ENCODE measurements around the gene LDLRAD3. TPM values are rescaled to one million over a fixed set of nuclear protein-coding genes. Genes with fewer than 3 reads are reported as not detected.

LDLRAD3 gene
- total and polyA plus RNA-seq, 4 donors = 2.2 to 14.3 (median 9.9) TPM

DNA sequence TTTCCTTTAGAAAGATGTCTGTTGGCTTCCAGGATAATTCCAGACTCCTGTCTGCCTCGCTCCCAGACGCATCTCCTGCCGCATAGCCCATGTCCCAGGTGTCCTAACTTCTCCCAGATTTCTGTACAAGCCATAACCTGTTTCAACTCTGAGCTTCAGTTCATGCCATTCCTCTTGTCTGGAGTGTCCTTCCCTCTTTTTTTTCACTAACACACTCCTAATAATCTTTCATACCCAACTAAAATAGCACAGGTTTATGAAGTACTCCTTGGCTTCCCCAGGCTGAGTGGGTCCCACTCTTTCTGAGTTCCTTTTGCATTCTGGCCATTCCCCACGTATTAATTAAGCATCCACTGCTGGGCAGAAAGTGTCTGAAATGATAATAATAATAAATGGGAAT lies 123.0 kb downstream of the LDLRAD3 start:
- Histone ChIP-seq H3K27ac (ENCODE audit: low read depth in 1 of 2, low read length in 1 of 2) (no peak overlapping the region), H3K9ac (ENCODE audit: insufficient read depth in 1 of 2, low read length in 2 of 2) (no peak overlapping the region), H3K27me3 (ENCODE audit: control insufficient read depth in 3 of 3, insufficient read depth in 3 of 3, low read length in 2 of 3) (no peaks in the 10 kb centered on the region), H3K9me3 (ENCODE audit: control insufficient read depth in 4 of 4, insufficient read depth in 3 of 4, low read length in 3 of 4) (peaks cover 3 to 5% (median 3%) of the 10 kb centered on the region in 4 donors), H3K36me3 (ENCODE audit: control insufficient read depth in 4 of 4, insufficient read depth in 4 of 4, low read length in 4 of 4) (no peaks in the 10 kb centered on the region), H3K4me1 (ENCODE audit: control insufficient read depth in 5 of 5, insufficient read depth in 5 of 5, low read length in 5 of 5) (no peaks in the 10 kb centered on the region), H3K4me3 (no peak overlapping the region)
- WGBS, 2 donors = 81 to 93% methylated on average over 4 of the region's 4 CpGs
- DNase-seq (no peak), ATAC-seq (ENCODE audit: insufficient read depth, low FRiP score) (no peak)
- TF ChIP-seq, protein P1, sequence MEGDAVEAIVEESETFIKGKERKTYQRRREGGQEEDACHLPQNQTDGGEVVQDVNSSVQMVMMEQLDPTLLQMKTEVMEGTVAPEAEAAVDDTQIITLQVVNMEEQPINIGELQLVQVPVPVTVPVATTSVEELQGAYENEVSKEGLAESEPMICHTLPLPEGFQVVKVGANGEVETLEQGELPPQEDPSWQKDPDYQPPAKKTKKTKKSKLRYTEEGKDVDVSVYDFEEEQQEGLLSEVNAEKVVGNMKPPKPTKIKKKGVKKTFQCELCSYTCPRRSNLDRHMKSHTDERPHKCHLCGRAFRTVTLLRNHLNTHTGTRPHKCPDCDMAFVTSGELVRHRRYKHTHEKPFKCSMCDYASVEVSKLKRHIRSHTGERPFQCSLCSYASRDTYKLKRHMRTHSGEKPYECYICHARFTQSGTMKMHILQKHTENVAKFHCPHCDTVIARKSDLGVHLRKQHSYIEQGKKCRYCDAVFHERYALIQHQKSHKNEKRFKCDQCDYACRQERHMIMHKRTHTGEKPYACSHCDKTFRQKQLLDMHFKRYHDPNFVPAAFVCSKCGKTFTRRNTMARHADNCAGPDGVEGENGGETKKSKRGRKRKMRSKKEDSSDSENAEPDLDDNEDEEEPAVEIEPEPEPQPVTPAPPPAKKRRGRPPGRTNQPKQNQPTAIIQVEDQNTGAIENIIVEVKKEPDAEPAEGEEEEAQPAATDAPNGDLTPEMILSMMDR (IDR thresholded peaks at IDR 0.05; ENCODE audit: control extremely low read depth, extremely low read depth) = no peak

DNA sequence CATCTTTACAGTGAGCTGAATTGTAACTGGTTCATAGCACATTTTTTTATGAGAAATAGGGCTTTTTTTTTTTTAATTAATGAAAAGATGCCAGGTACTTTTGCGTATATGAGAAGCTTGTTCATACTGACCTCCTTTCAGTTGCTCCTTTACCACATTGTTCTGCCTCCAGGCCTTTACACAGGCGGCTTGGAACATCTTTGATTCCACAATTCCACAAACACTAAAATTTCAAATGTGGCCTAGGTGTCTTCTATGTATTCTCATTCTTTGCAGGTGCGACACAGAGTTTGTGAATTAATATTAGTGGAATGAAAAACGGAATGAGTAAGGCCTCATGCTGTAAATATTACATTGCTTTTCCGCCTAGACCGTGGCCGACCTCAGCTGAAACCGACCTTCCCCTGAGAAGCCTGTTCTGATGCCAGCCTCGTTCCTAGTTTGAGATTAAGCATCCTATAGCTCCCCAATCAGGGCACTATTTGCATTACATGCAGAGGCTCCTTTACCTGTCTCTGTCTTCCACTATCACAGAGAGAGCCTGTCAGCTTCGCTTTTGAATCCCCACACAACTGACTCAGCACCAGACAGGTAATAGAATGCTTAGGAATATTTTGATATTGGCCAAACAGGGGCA lies 125.8 kb downstream of the LDLRAD3 start:
- WGBS, 2 donors = 84 to 86% methylated on average over 10 of the region's 10 CpGs
- TF ChIP-seq, protein P1 (IDR thresholded peaks at IDR 0.05; ENCODE audit: control extremely low read depth, extremely low read depth) = no peak
- Histone ChIP-seq H3K4me1 (ENCODE audit: control insufficient read depth in 5 of 5, insufficient read depth in 5 of 5, low read length in 5 of 5) (peaks cover 0 to 22% (median 8%) of the 10 kb centered on the region in 5 donors), H3K27ac (ENCODE audit: low read depth in 1 of 2, low read length in 1 of 2) (no peak overlapping the region), H3K36me3 (ENCODE audit: control insufficient read depth in 4 of 4, insufficient read depth in 4 of 4, low read length in 4 of 4) (no peaks in the 10 kb centered on the region), H3K27me3 (ENCODE audit: control insufficient read depth in 3 of 3, insufficient read depth in 3 of 3, low read length in 2 of 3) (no peaks in the 10 kb centered on the region), H3K9me3 (ENCODE audit: control insufficient read depth in 4 of 4, insufficient read depth in 3 of 4, low read length in 3 of 4) (peaks cover 0 to 5% (median 4%) of the 10 kb centered on the region in 4 donors), H3K4me3 (no peak overlapping the region), H3K9ac (ENCODE audit: insufficient read depth in 1 of 2, low read length in 2 of 2) (no peak overlapping the region)
- ATAC-seq (ENCODE audit: insufficient read depth, low FRiP score) (no peak), DNase-seq (no peak)

DNA sequence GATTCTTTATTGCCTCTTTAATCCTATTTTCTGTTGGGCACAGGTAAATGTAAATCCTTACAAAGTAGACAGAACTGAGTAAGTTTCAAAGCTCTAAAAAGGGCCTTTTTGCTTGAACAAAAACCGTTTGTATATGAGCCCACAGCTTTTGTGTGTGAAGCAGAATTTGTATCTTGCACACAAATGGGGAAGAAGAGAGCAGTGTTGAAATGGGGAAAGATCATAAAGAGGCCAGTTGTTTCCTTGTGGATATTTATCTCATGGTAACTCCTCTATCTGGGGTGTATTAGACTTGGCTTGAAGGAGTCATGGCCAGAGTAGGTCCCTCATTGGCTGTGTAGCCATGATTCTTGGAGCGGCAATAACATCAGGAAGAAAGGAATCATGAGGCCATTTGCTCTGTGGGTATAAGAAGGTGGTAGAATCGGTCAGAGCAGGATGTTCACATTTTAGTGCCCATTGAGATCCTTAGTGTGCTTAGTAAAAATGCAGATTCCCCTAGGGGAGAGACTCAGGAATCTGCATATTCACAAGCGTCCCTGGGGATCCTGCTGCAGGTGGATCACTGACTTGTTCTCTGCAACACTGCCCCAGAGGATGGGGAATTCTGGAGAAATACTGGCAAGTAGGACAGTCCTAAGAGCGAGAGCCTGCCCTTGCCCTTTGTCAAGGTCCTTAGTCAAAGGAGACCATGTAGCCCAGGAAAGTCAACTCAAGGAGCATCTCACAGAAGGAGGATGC lies 126.5 kb downstream of the LDLRAD3 start:
- Histone ChIP-seq H3K9me3 (ENCODE audit: control insufficient read depth in 4 of 4, insufficient read depth in 3 of 4, low read length in 3 of 4) (peaks cover 0 to 6% (median 4%) of the 10 kb centered on the region in 4 donors), H3K9ac (ENCODE audit: insufficient read depth in 1 of 2, low read length in 2 of 2) (no peak overlapping the region), H3K27ac (ENCODE audit: low read depth in 1 of 2, low read length in 1 of 2) (no peak overlapping the region), H3K4me3 (no peak overlapping the region), H3K36me3 (ENCODE audit: control insufficient read depth in 4 of 4, insufficient read depth in 4 of 4, low read length in 4 of 4) (no peaks in the 10 kb centered on the region), H3K27me3 (ENCODE audit: control insufficient read depth in 3 of 3, insufficient read depth in 3 of 3, low read length in 2 of 3) (no peaks in the 10 kb centered on the region), H3K4me1 (ENCODE audit: control insufficient read depth in 5 of 5, insufficient read depth in 5 of 5, low read length in 5 of 5) (peaks cover 0 to 29% (median 9%) of the 10 kb centered on the region in 5 donors)
- ATAC-seq (ENCODE audit: insufficient read depth, low FRiP score) (no peak), DNase-seq (no peak)
- 73 to 78% methylated on average over 5 of the region's 5 CpGs for WGBS, 2 donors
- TF ChIP-seq, protein P1 (IDR thresholded peaks at IDR 0.05; ENCODE audit: control extremely low read depth, extremely low read depth) = no peak

Data from lung (tissue), 12 donors.